ENCODE data around the gene ZBTB2.

DNA sequence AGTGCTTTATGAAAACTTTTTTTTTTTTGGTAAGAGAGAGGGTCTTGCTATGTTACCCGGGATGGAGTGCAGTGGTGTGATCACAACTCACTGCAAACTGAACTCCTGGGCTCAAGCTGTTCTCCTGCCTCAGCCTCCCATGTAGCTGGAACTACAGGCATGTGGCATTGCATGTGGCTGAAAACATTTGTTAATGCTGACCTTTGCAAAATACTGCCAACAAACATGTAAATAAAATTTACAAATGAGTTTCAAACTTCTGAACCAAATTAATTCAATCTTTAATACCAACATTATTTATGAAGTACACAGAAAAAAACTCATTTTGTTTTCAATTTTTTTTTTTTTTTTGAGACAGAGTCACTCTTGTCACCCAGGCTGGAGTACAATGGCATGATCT is 26.1 kb upstream of the ZBTB2 start:
- TF ChIP-seq PPARA (CRISPR knock-in tag; IDR thresholded peaks at IDR 0.05; ENCODE audit: borderline replicate concordance) (no peak), ESRRG (CRISPR knock-in tag; IDR thresholded peaks at IDR 0.05) (no peak), GLIS3 (CRISPR knock-in tag; IDR thresholded peaks at IDR 0.05) (no peak), RARB (CRISPR knock-in tag; IDR thresholded peaks at IDR 0.05) (no peak), ARNTL (CRISPR knock-in tag; IDR thresholded peaks at IDR 0.05; ENCODE audit: borderline replicate concordance, low read depth) (no peak), BACH2 (CRISPR knock-in tag; IDR thresholded peaks at IDR 0.05; ENCODE audit: borderline replicate concordance) (no peak), SNAI2 (CRISPR knock-in tag; IDR thresholded peaks at IDR 0.05) (no peak), OSR1 (CRISPR knock-in tag; IDR thresholded peaks at IDR 0.05) (no peak), TCF4 (CRISPR knock-in tag; IDR thresholded peaks at IDR 0.05; ENCODE audit: borderline replicate concordance) (no peak)
- TF ChIP-seq, protein P1, sequence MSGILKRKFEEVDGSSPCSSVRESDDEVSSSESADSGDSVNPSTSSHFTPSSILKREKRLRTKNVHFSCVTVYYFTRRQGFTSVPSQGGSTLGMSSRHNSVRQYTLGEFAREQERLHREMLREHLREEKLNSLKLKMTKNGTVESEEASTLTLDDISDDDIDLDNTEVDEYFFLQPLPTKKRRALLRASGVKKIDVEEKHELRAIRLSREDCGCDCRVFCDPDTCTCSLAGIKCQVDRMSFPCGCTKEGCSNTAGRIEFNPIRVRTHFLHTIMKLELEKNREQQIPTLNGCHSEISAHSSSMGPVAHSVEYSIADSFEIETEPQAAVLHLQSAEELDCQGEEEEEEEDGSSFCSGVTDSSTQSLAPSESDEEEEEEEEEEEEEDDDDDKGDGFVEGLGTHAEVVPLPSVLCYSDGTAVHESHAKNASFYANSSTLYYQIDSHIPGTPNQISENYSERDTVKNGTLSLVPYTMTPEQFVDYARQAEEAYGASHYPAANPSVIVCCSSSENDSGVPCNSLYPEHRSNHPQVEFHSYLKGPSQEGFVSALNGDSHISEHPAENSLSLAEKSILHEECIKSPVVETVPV (CRISPR knock-in tag; IDR thresholded peaks at IDR 0.05), result no peak
- TF ChIP-seq, protein P2, sequence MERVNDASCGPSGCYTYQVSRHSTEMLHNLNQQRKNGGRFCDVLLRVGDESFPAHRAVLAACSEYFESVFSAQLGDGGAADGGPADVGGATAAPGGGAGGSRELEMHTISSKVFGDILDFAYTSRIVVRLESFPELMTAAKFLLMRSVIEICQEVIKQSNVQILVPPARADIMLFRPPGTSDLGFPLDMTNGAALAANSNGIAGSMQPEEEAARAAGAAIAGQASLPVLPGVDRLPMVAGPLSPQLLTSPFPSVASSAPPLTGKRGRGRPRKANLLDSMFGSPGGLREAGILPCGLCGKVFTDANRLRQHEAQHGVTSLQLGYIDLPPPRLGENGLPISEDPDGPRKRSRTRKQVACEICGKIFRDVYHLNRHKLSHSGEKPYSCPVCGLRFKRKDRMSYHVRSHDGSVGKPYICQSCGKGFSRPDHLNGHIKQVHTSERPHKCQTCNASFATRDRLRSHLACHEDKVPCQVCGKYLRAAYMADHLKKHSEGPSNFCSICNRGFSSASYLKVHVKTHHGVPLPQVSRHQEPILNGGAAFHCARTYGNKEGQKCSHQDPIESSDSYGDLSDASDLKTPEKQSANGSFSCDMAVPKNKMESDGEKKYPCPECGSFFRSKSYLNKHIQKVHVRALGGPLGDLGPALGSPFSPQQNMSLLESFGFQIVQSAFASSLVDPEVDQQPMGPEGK (CRISPR knock-in tag; IDR thresholded peaks at IDR 0.05; ENCODE audit: borderline replicate concordance), result no peak
- TF ChIP-seq, protein P3, sequence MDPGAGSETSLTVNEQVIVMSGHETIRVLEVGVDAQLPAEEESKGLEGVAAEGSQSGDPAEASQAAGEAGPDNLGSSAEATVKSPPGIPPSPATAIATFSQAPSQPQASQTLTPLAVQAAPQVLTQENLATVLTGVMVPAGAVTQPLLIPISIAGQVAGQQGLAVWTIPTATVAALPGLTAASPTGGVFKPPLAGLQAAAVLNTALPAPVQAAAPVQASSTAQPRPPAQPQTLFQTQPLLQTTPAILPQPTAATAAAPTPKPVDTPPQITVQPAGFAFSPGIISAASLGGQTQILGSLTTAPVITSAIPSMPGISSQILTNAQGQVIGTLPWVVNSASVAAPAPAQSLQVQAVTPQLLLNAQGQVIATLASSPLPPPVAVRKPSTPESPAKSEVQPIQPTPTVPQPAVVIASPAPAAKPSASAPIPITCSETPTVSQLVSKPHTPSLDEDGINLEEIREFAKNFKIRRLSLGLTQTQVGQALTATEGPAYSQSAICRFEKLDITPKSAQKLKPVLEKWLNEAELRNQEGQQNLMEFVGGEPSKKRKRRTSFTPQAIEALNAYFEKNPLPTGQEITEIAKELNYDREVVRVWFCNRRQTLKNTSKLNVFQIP (CRISPR knock-in tag; IDR thresholded peaks at IDR 0.05; ENCODE audit: borderline replicate concordance, low read depth), result no peak

Data from SK-N-SH treated with all-trans-retinoic acid at 6 μM for 48 hours (cell line).